ENCODE results near the gene ARID1A. TPM values are rescaled to one million over a fixed set of nuclear protein-coding genes. Genes with fewer than 3 reads are reported as not detected.

ARID1A gene
- total RNA-seq, 4 donors from 2014 or later: 22.3 to 51.0 (median 35.0) TPM

DNA sequence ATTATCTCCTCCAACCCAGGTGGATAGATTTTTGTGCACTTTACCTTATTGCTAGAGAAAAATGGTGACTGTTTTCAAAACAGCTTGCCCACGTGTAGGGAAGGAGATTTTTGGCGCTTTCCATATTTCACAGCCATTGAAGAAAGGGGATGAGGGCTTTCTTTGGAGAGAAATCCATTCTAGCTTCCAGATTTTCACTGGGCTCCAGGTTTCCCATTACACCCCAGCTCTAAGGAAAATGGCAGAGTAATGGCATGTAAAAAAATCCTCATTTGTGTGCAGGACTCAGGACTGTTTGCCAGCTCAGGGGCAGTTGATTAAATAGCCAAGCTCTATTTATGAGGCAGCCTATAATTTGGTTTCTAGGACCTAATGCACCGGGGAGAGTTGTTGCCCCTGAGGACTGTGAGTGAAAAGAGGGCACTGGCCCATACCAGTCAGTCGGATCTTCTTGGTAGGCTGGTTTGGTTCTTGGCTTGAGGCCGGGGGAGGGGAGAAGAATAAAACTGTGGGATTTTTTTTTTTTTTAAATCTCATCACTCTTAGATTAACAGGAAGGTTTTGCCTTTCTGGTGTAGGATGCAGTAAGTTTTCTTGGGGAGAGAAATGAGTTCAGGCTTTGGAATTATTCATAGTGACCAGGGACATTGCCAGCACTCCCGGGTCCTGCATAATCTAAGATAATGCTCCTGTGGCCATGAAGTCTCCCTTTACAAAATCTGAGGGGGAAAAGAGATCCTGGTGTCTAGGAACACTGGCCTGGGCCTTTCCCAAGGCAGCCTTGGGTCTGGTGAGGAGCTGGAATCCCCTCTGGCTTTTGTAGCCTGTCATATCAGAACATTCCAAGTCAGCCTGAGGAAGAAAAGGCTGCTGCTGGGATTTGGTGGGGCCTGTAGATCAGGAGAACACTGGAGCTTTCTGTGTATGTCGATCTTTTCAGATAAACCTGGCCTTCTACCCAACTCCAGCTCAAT is 1.9 kb upstream of the ARID1A start:
- peaks cover 33 to 42% of the 10 kb centered on the region in 2 donors for H3K4me1 ChIP-seq
- in situ Hi-C loops (cut with MboI; ENCODE audit: low sequenced_read_pairs in 4 of 4): loop anchor here (5.0 to 10.0 kb wide), 2 partner anchors 91 to 93 kb away; partner anchors contain the start of gene PIGV (in 4 of the 4)
- H3K36me3 ChIP-seq: no peaks in the 10 kb centered on the region
- H3K27me3 ChIP-seq: no peaks in the 10 kb centered on the region
- H3K4me3 ChIP-seq: peak overlapping the region; percentile 72 to 75 (median 72)
- ATAC-seq (no peak), DNase-seq (no peak)
- H3K27ac ChIP-seq: peak overlapping the region; percentile 92 to 95 (median 95)
- intact Hi-C loops (cut with DNase I; ENCODE audit: low total_unique reads): loop anchor here (2.0 to 5.0 kb wide), 2 partner anchors 92 to 95 kb away; no protein-coding TSS in a partner anchor
- TF ChIP-seq POLR2A (IDR thresholded peaks at IDR 0.05): no peak
- TF ChIP-seq, protein P1, sequence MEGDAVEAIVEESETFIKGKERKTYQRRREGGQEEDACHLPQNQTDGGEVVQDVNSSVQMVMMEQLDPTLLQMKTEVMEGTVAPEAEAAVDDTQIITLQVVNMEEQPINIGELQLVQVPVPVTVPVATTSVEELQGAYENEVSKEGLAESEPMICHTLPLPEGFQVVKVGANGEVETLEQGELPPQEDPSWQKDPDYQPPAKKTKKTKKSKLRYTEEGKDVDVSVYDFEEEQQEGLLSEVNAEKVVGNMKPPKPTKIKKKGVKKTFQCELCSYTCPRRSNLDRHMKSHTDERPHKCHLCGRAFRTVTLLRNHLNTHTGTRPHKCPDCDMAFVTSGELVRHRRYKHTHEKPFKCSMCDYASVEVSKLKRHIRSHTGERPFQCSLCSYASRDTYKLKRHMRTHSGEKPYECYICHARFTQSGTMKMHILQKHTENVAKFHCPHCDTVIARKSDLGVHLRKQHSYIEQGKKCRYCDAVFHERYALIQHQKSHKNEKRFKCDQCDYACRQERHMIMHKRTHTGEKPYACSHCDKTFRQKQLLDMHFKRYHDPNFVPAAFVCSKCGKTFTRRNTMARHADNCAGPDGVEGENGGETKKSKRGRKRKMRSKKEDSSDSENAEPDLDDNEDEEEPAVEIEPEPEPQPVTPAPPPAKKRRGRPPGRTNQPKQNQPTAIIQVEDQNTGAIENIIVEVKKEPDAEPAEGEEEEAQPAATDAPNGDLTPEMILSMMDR (IDR thresholded peaks at IDR 0.05 in 4 of 5, conservative IDR thresholded peaks at IDR 0.05 in 1 of 5): no peak
- H3K9me3 ChIP-seq: no peaks in the 10 kb centered on the region

DNA sequence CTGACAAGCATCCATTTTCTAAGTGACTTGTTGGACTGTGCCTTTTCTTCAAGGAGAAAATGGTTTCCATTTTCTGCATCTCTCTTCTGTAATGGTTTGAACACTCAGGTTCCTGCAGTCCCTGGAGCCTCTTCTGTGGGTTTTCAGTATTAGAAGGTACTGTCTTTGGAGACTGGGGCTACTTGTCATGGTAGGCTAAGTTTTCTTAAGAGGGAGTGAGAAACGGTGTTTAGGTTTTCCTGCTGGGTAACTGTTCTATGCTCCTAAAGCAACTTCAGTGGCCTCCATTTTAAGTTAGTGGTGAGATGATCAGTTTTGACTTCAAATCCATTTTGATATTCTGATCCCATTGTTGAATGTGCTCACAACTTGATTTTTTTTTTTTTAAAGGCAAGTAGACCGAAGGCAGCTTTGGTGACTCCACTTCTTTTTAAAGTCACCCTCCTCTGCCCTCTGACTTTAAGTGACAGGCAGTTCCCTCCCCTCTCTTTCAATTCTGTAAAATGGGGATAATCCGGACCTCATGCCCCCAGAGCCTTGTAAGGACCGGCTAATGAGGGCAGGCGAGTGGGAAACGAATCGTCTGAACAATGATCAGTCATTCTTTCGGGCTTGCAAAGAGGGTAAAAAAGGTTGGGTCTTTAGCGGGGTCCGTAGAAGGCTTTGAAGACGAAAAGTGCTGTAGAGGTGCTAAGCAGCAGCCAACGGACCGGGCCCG is 1.0 kb upstream of the ARID1A start:
- DNase-seq (no peak), ATAC-seq (no peak)

DNA sequence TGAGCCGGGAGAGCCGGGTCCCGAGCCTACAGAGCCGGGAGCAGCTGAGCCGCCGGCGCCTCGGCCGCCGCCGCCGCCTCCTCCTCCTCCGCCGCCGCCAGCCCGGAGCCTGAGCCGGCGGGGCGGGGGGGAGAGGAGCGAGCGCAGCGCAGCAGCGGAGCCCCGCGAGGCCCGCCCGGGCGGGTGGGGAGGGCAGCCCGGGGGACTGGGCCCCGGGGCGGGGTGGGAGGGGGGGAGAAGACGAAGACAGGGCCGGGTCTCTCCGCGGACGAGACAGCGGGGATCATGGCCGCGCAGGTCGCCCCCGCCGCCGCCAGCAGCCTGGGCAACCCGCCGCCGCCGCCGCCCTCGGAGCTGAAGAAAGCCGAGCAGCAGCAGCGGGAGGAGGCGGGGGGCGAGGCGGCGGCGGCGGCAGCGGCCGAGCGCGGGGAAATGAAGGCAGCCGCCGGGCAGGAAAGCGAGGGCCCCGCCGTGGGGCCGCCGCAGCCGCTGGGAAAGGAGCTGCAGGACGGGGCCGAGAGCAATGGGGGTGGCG is 371 bp downstream of the ARID1A start:
- in situ Hi-C loops (cut with MboI; ENCODE audit: low sequenced_read_pairs in 4 of 4): loop anchor here in 1 of 4 donors (10.0 kb wide), 1 partner anchor 89 kb away; the partner anchor contains the start of gene PIGV

More for the DNA sequence above, 1.0 kb upstream of the ARID1A start:
- intact Hi-C loops (cut with DNase I; ENCODE audit: low total_unique reads) (loop anchor here (5.0 kb wide), 1 partner anchor 92 kb away; no protein-coding TSS in a partner anchor), in situ Hi-C loops (cut with MboI; ENCODE audit: low sequenced_read_pairs in 4 of 4) (loop anchor here (5.0 to 10.0 kb wide), 2 partner anchors 90 to 93 kb away; partner anchors contain the start of gene PIGV (in 4 of the 4))
- TF ChIP-seq POLR2A (IDR thresholded peaks at IDR 0.05): no peak
- TF ChIP-seq, protein P1 (IDR thresholded peaks at IDR 0.05 in 4 of 5, conservative IDR thresholded peaks at IDR 0.05 in 1 of 5): no peak
- Histone ChIP-seq H3K36me3 (no peaks in the 10 kb centered on the region), H3K27ac (peak overlapping the region; percentile 92 to 95 (median 95)), H3K9me3 (no peaks in the 10 kb centered on the region), H3K27me3 (no peaks in the 10 kb centered on the region), H3K4me1 (peaks cover 42 to 51% of the 10 kb centered on the region in 2 donors), H3K4me3 (peak overlapping the region; percentile 75 to 89 (median 84))

More for the DNA sequence above, 371 bp downstream of the ARID1A start:
- Histone ChIP-seq H3K27me3 (no peaks in the 10 kb centered on the region), H3K27ac (peak overlapping the region; percentile 92 to 95 (median 95)), H3K9me3 (no peaks in the 10 kb centered on the region), H3K4me3 (peak overlapping the region; percentile 75 to 89 (median 84)), H3K4me1 (peaks cover 56 to 59% of the 10 kb centered on the region in 2 donors), H3K36me3 (no peaks in the 10 kb centered on the region)
- TF ChIP-seq POLR2A (IDR thresholded peaks at IDR 0.05): peak; percentile 77 to 89
- TF ChIP-seq, protein P1 (IDR thresholded peaks at IDR 0.05 in 4 of 5, conservative IDR thresholded peaks at IDR 0.05 in 1 of 5): no peak
- intact Hi-C loops (cut with DNase I; ENCODE audit: low total_unique reads): no loop called here
- DNase-seq (no peak), ATAC-seq (peak; percentile 3 to 7)

All from gastrocnemius medialis (tissue), 4 donors.